ENCODE measurements around the gene GPRC5C.

GPRC5C gene

DNA sequence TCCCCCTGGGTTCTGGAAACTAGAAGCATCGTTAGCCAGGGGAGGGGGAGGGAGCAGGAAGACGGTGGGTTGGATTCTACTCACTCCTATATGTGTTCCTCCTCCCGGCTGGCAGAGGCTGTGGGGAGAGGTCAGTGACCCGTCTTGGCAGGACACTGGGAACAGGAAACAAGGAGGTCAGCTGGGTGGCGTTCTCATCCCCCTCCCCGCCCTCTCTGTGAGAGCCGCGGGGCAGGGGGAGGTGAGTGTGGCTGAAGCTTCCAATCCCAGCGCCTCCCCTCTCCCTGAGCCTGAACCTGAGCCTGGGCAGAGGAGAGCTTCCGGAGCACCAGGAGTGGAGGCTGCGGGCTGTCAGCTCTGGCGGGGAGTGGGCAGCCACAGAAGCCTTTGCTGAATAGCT lies 12.5 kb downstream of the GPRC5C start:
- Histone ChIP-seq H3K27me3 (ENCODE audit: insufficient read depth, low read length, poor library complexity) (no peaks in the 10 kb centered on the region), H3K18ac (ENCODE audit: low read length) (no peak overlapping the region), H3K4me1 (ENCODE audit: control insufficient read depth, low read depth, low read length) (peaks cover 2% of the 10 kb centered on the region), H3K23ac (ENCODE audit: low read length) (no peak overlapping the region), H3K27ac (ENCODE audit: low read depth, low read length) (no peak overlapping the region), H2AK5ac (ENCODE audit: low read length) (no peak overlapping the region), H4K5ac (ENCODE audit: low read length) (no peak overlapping the region), H3K79me1 (ENCODE audit: low read length) (no peaks in the 10 kb centered on the region), H2BK15ac (replicated peaks; ENCODE audit: low read depth) (no peak overlapping the region), H3K4ac (ENCODE audit: low read depth, low read length) (no peak overlapping the region), H3K56ac (ENCODE audit: low read length) (peak overlapping the region; percentile 22), H2BK120ac (ENCODE audit: low read depth, low read length) (no peak overlapping the region), H3K4me3 (ENCODE audit: low read length) (no peak overlapping the region), H2BK5ac (ENCODE audit: low read length) (no peak overlapping the region), H3K9ac (ENCODE audit: low read length) (peak overlapping the region; percentile 1), H3K4me2 (ENCODE audit: low read length) (no peak overlapping the region), H3K36me3 (ENCODE audit: control insufficient read depth, insufficient read depth, low read length) (no peaks in the 10 kb centered on the region), H4K8ac (ENCODE audit: low read depth, low read length) (no peak overlapping the region), H3K79me2 (ENCODE audit: control insufficient read depth, insufficient read depth, low read length) (no peaks in the 10 kb centered on the region)
- WGBS (ENCODE audit: extremely low coverage, insufficient coverage, low lambda C conversion rate): no CpG with 5 or more reads among the region's 12 CpGs
- DNase-seq: peak; percentile 53

DNA sequence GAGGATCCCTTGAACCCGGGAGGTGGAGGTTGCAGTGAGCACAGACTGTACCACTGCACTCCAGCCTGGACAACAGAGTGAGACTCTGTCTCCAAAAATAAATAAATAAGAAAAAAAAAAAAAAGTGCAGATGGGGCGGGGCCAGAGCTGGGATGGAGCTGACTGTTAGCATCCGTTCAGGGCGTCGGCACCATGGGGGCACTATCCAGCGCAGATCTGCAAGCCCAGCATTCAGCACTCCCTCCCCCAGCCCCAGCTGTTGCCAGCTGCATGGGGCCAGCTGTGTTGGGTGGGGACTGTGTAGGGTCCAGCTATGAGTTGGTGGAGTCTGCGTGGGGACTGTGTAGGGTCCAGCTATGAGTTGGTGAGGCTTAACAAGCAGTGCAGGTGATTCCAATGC lies 13.3 kb downstream of the GPRC5C start:
- Histone ChIP-seq H2BK15ac (replicated peaks; ENCODE audit: low read depth) (no peak overlapping the region), H3K36me3 (ENCODE audit: control insufficient read depth, insufficient read depth, low read length) (no peaks in the 10 kb centered on the region), H3K56ac (ENCODE audit: low read length) (no peak overlapping the region), H3K9ac (ENCODE audit: low read length) (no peak overlapping the region), H3K27me3 (ENCODE audit: insufficient read depth, low read length, poor library complexity) (no peaks in the 10 kb centered on the region), H3K4ac (ENCODE audit: low read depth, low read length) (no peak overlapping the region), H2BK120ac (ENCODE audit: low read depth, low read length) (no peak overlapping the region), H3K4me3 (ENCODE audit: low read length) (no peak overlapping the region), H3K4me2 (ENCODE audit: low read length) (no peak overlapping the region), H2AK5ac (ENCODE audit: low read length) (no peak overlapping the region), H4K5ac (ENCODE audit: low read length) (no peak overlapping the region), H3K18ac (ENCODE audit: low read length) (no peak overlapping the region), H3K79me1 (ENCODE audit: low read length) (no peaks in the 10 kb centered on the region), H2BK5ac (ENCODE audit: low read length) (no peak overlapping the region), H3K23ac (ENCODE audit: low read length) (no peak overlapping the region), H3K4me1 (ENCODE audit: control insufficient read depth, low read depth, low read length) (peaks cover 2% of the 10 kb centered on the region), H3K27ac (ENCODE audit: low read depth, low read length) (no peak overlapping the region), H3K79me2 (ENCODE audit: control insufficient read depth, insufficient read depth, low read length) (no peaks in the 10 kb centered on the region), H4K8ac (ENCODE audit: low read depth, low read length) (no peak overlapping the region)
- WGBS (ENCODE audit: extremely low coverage, insufficient coverage, low lambda C conversion rate): no CpG with 5 or more reads among the region's 7 CpGs
- no peak for DNase-seq

DNA sequence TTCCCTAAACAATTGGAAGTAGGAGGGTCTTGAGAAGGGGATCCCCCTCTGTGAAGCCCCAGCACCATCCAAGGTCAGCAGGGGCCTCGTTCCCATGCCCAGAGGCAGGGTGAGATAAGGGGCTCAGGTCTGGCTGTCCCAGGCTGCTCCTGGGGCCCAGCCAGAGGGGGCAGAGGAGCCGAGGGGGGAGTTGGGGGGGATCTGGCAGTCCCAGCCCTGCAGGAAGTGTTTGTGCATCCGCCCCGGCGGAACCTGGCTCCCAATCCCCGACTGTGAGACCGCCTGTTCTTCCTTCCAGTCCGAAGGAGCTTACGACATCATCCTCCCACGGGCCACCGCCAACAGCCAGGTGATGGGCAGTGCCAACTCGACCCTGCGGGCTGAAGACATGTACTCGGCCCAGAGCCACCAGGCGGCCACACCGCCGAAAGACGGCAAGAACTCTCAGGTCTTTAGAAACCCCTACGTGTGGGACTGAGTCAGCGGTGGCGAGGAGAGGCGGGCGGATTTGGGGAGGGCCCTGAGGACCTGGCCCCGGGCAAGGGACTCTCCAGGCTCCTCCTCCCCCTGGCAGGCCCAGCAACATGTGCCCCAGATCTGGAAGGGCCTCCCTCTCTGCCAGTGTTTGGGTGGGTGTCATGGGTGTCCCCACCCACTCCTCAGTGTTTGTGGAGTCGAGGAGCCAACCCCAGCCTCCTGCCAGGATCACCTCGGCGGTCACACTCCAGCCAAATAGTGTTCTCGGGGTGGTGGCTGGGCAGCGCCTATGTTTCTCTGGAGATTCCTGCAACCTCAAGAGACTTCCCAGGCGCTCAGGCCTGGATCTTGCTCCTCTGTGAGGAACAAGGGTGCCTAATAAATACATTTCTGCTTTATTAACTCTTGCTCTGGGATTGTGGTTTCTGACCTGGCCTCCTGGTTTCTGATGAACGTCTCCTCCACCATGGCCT lies 14.9 kb downstream of the GPRC5C start:
- no peak overlapping the region for H3K27ac ChIP-seq (ENCODE audit: low read depth, low read length)
- H3K23ac ChIP-seq (ENCODE audit: low read length): no peak overlapping the region
- H3K27me3 ChIP-seq (ENCODE audit: insufficient read depth, low read length, poor library complexity): no peaks in the 10 kb centered on the region
- no peak overlapping the region for H2AK5ac ChIP-seq (ENCODE audit: low read length)
- no peak overlapping the region for H3K9ac ChIP-seq (ENCODE audit: low read length)
- H2BK15ac ChIP-seq (replicated peaks; ENCODE audit: low read depth): no peak overlapping the region
- peak overlapping the region; percentile 3 for H3K56ac ChIP-seq (ENCODE audit: low read length)
- H2BK120ac ChIP-seq (ENCODE audit: low read depth, low read length): no peak overlapping the region
- no peak overlapping the region for H3K18ac ChIP-seq (ENCODE audit: low read length)
- H3K4me1 ChIP-seq (ENCODE audit: control insufficient read depth, low read depth, low read length): peaks cover 2% of the 10 kb centered on the region
- no peak overlapping the region for H2BK5ac ChIP-seq (ENCODE audit: low read length)
- H3K4me3 ChIP-seq (ENCODE audit: low read length): no peak overlapping the region
- no peak overlapping the region for H3K4ac ChIP-seq (ENCODE audit: low read depth, low read length)
- H4K8ac ChIP-seq (ENCODE audit: low read depth, low read length): no peak overlapping the region
- no peaks in the 10 kb centered on the region for H3K36me3 ChIP-seq (ENCODE audit: control insufficient read depth, insufficient read depth, low read length)
- no peak overlapping the region for H4K5ac ChIP-seq (ENCODE audit: low read length)
- no peak for DNase-seq
- H3K79me2 ChIP-seq (ENCODE audit: control insufficient read depth, insufficient read depth, low read length): no peaks in the 10 kb centered on the region
- H3K79me1 ChIP-seq (ENCODE audit: low read length): no peaks in the 10 kb centered on the region
- no peak overlapping the region for H3K4me2 ChIP-seq (ENCODE audit: low read length)
- WGBS (ENCODE audit: extremely low coverage, insufficient coverage, low lambda C conversion rate): no CpG with 5 or more reads among the region's 31 CpGs

DNA sequence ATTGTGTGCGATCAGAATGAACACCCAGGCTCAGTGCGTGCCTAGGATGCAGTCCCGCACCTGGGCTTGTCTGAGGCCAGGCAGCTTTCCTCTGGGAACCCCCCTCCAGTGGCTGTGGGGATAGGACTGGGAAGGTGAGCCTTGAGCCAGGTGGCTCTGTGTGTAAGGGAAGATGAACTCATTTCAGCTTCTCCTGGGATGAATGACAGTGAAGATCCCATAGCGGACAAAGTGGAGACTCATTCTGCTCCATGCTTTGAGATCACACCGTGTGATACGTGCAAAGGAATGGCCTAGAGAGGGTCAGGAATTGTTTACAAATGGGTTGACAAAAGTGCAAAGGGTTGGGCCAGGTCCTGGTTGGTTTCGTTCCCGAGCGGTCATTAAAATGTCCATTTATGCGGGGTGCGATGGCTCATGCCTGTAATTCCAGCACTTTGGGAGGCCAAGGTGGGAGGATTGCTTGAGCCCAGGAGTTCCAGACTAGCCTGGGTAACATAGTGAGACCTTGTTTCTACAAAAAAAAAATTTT lies 15.8 kb downstream of the GPRC5C start:
- H3K9ac ChIP-seq (ENCODE audit: low read length): no peak overlapping the region
- no peak overlapping the region for H4K5ac ChIP-seq (ENCODE audit: low read length)
- DNase-seq: no peak
- H3K56ac ChIP-seq (ENCODE audit: low read length): no peak overlapping the region
- H3K4me2 ChIP-seq (ENCODE audit: low read length): no peak overlapping the region
- H3K4ac ChIP-seq (ENCODE audit: low read depth, low read length): no peak overlapping the region
- H3K18ac ChIP-seq (ENCODE audit: low read length): no peak overlapping the region
- no peak overlapping the region for H2AK5ac ChIP-seq (ENCODE audit: low read length)
- H3K79me1 ChIP-seq (ENCODE audit: low read length): no peaks in the 10 kb centered on the region
- no peaks in the 10 kb centered on the region for H3K79me2 ChIP-seq (ENCODE audit: control insufficient read depth, insufficient read depth, low read length)
- H3K36me3 ChIP-seq (ENCODE audit: control insufficient read depth, insufficient read depth, low read length): no peaks in the 10 kb centered on the region
- no peak overlapping the region for H2BK5ac ChIP-seq (ENCODE audit: low read length)
- no peak overlapping the region for H3K23ac ChIP-seq (ENCODE audit: low read length)
- peaks cover 1% of the 10 kb centered on the region for H3K27me3 ChIP-seq (ENCODE audit: insufficient read depth, low read length, poor library complexity)
- no peak overlapping the region for H2BK15ac ChIP-seq (replicated peaks; ENCODE audit: low read depth)
- H4K8ac ChIP-seq (ENCODE audit: low read depth, low read length): no peak overlapping the region
- peaks cover 2% of the 10 kb centered on the region for H3K4me1 ChIP-seq (ENCODE audit: control insufficient read depth, low read depth, low read length)
- no peak overlapping the region for H3K27ac ChIP-seq (ENCODE audit: low read depth, low read length)
- H2BK120ac ChIP-seq (ENCODE audit: low read depth, low read length): no peak overlapping the region
- WGBS (ENCODE audit: extremely low coverage, insufficient coverage, low lambda C conversion rate): no CpG with 5 or more reads among the region's 11 CpGs
- no peak overlapping the region for H3K4me3 ChIP-seq (ENCODE audit: low read length)

DNA sequence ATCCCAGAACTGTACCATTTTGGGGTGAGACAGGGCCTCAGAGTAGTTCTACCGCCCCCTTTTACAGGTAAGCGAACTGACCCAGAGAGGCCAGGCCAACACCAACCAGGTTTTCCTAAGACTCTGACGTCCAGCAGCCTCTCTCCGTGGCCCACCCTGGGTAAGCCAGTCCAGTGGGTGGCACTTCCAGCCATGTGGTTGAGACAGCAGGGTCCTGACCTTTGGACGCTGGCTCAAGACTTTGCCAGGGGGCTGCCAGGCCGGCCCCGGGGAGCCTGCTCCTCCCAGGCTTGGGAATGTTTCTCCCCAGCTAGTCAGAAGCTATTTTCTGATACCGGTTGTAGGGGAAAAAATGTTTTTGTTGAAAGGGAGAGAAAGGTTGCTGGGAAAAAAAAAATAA lies 16.9 kb downstream of the GPRC5C start:
- WGBS (ENCODE audit: extremely low coverage, insufficient coverage, low lambda C conversion rate): 100% methylated on average over 1 of the region's 8 CpGs
- Histone ChIP-seq H3K36me3 (ENCODE audit: control insufficient read depth, insufficient read depth, low read length) (no peaks in the 10 kb centered on the region), H3K18ac (ENCODE audit: low read length) (no peak overlapping the region), H3K4ac (ENCODE audit: low read depth, low read length) (no peak overlapping the region), H3K56ac (ENCODE audit: low read length) (no peak overlapping the region), H3K79me1 (ENCODE audit: low read length) (no peaks in the 10 kb centered on the region), H4K8ac (ENCODE audit: low read depth, low read length) (no peak overlapping the region), H2BK120ac (ENCODE audit: low read depth, low read length) (no peak overlapping the region), H4K5ac (ENCODE audit: low read length) (no peak overlapping the region), H2BK15ac (replicated peaks; ENCODE audit: low read depth) (no peak overlapping the region), H3K27ac (ENCODE audit: low read depth, low read length) (no peak overlapping the region), H3K27me3 (ENCODE audit: insufficient read depth, low read length, poor library complexity) (peaks cover 5% of the 10 kb centered on the region), H3K4me1 (ENCODE audit: control insufficient read depth, low read depth, low read length) (peaks cover 5% of the 10 kb centered on the region), H3K4me3 (ENCODE audit: low read length) (no peak overlapping the region), H3K23ac (ENCODE audit: low read length) (no peak overlapping the region), H2BK5ac (ENCODE audit: low read length) (no peak overlapping the region), H3K9ac (ENCODE audit: low read length) (no peak overlapping the region), H2AK5ac (ENCODE audit: low read length) (no peak overlapping the region), H3K4me2 (ENCODE audit: low read length) (no peak overlapping the region), H3K79me2 (ENCODE audit: control insufficient read depth, insufficient read depth, low read length) (no peaks in the 10 kb centered on the region)
- DNase-seq: no peak
